Karpas-422 (cell line): ENCODE results near the gene CCSER1. TPM values are rescaled to one million over a fixed set of nuclear protein-coding genes. Genes with fewer than 3 reads are reported as not detected.

Source experiments
- DNase-seq: peaks from one replicate; pipeline ENCODE4 v3.0.0-alpha.2; 2015
- H2AFZ ChIP-seq: fragments of 200-600 bp; sonication (generic); 2 replicates; pipeline ENCODE4 v1.6.1; 2014; ENCODE audit warnings: antibody characterized with exemption, low read length, mixed read lengths
- H3K27ac ChIP-seq: fragments of 200-600 bp; sonication (generic); 2 replicates; pipeline ENCODE4 v1.5.1; 2014; ENCODE audit warnings: mild to moderate bottlenecking, low read length, moderate library complexity
- H3K27me3 ChIP-seq: fragments of 200-600 bp; sonication (generic); 2 replicates; pipeline ENCODE4 v1.6.1; 2014; ENCODE audit warnings: low read length, mixed read lengths
- H3K36me3 ChIP-seq: fragments of 200-600 bp; sonication (generic); 2 replicates; pipeline ENCODE4 v1.6.1; 2014; ENCODE audit warnings: low read length, mixed read lengths; ENCODE audit not compliant: insufficient read depth
- H3K4me1 ChIP-seq: fragments of 200-600 bp; sonication (generic); 2 replicates; pipeline ENCODE4 v1.6.1; 2014; ENCODE audit warnings: mild to moderate bottlenecking, low read length, mixed read lengths
- H3K4me2 ChIP-seq: fragments of 200-600 bp; sonication (generic); 2 replicates; pipeline ENCODE4 v1.6.1; 2014; ENCODE audit warnings: low read length, low read depth, mild to moderate bottlenecking; ENCODE audit not compliant: poor library complexity, severe bottlenecking
- H3K4me3 ChIP-seq: fragments of 200-600 bp; sonication (generic); 2 replicates; pipeline ENCODE4 v1.5.1; 2014; ENCODE audit warnings: mild to moderate bottlenecking, antibody characterized with exemption, low read length, mixed read lengths
- H3K79me2 ChIP-seq: fragments of 200-600 bp; sonication (generic); 2 replicates; pipeline ENCODE4 v1.6.1; 2014; ENCODE audit warnings: mild to moderate bottlenecking, low read length, mixed read lengths
- H3K9ac ChIP-seq: fragments of 200-600 bp; sonication (generic); 2 replicates; pipeline ENCODE4 v1.6.0; 2014; ENCODE audit warnings: low read length
- H3K9me2 ChIP-seq: fragments of 200-600 bp; sonication (generic), shearing (Covaris generic); replicated peaks from 2 replicates; pipeline ENCODE4 v1.6.0; 2014; ENCODE audit warnings: mild to moderate bottlenecking, low read length, moderate library complexity; ENCODE audit not compliant: insufficient read depth
- H3K9me3 ChIP-seq: fragments of 300-700, 200-600 bp; sonication (generic); 2 replicates; pipeline ENCODE4 v1.6.1; 2014; ENCODE audit warnings: low read length, mixed read lengths
- H4K20me1 ChIP-seq: fragments of 200-600 bp; sonication (generic); 2 replicates; pipeline ENCODE4 v1.6.1; 2014; ENCODE audit warnings: mild to moderate bottlenecking, antibody characterized with exemption, low read length, low read depth; ENCODE audit not compliant: insufficient read depth
- total RNA-seq: library from RNA; depleted of rRNA; stranded (reverse); fragments of >200 nt; shearing (Covaris generic); gene quantifications from 2 replicates; pipeline ENCODE4 v1.2.3, GENCODE V29; 2014; ENCODE audit warnings: low replicate concordance

The CCSER1 gene
- total RNA-seq, 1 experiment from 2014 or later: 3.6 TPM

DNA sequence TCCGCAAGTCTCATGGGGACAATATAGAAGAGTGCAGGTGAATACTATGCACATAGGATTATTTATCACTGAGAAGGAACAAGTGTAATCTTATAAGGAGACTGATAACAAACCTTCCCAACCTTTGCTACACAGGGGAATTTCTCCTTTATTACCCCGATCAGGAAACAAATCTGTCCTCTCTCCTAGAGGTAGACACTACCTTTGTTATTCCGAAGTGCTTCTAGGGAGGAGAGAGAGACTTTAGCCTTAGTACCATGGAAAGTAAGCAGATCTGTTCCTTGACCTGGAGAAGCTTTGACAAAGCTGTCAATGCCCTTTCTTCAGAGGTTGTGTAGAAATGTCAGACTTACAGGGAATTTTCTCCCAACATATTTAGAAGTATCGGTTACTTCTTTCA lies 475.5 kb downstream of the CCSER1 start:
- no peak for DNase-seq

DNA sequence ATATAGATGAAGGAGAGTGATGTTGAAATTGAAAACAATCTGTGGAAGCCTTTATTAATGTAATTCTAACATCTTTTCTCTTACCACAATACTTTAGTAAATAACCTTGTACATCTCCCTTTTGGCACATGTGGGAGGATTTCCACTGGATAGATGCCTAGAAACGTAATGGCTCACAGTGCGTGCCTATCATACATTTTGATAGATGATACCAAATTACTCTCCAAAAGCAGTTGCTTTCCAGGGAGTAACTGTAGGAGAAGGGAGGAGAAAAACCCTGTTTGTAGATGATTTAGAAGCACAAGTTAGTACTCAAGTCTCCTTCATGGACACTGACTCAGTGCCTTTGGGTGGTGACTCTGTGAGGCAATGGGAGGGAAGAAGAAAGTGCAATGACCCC lies 476.3 kb downstream of the CCSER1 start:
- no peak for DNase-seq
- H3K4me1 ChIP-seq: no peaks in the 10 kb centered on the region
- no peak overlapping the region for H3K27ac ChIP-seq
- no peaks in the 10 kb centered on the region for H3K79me2 ChIP-seq
- no peaks in the 10 kb centered on the region for H4K20me1 ChIP-seq
- H3K4me2 ChIP-seq: no peak overlapping the region
- H3K9me2 ChIP-seq: no peaks in the 10 kb centered on the region
- H3K36me3 ChIP-seq: no peaks in the 10 kb centered on the region
- H3K4me3 ChIP-seq: no peak overlapping the region
- H3K27me3 ChIP-seq: no peaks in the 10 kb centered on the region
- no peak overlapping the region for H2AFZ ChIP-seq
- no peak overlapping the region for H3K9ac ChIP-seq
- peaks cover 11% of the 10 kb centered on the region for H3K9me3 ChIP-seq

More for the DNA sequence above, 475.5 kb downstream of the CCSER1 start:
- H3K9me2 ChIP-seq: no peaks in the 10 kb centered on the region
- no peaks in the 10 kb centered on the region for H3K36me3 ChIP-seq
- H3K9ac ChIP-seq: no peak overlapping the region
- peaks cover 12% of the 10 kb centered on the region for H3K9me3 ChIP-seq
- no peaks in the 10 kb centered on the region for H3K4me1 ChIP-seq
- no peaks in the 10 kb centered on the region for H3K27me3 ChIP-seq
- H3K4me3 ChIP-seq: no peak overlapping the region
- H3K4me2 ChIP-seq: no peak overlapping the region
- H2AFZ ChIP-seq: no peak overlapping the region
- no peaks in the 10 kb centered on the region for H3K79me2 ChIP-seq
- no peaks in the 10 kb centered on the region for H4K20me1 ChIP-seq
- no peak overlapping the region for H3K27ac ChIP-seq

DNA sequence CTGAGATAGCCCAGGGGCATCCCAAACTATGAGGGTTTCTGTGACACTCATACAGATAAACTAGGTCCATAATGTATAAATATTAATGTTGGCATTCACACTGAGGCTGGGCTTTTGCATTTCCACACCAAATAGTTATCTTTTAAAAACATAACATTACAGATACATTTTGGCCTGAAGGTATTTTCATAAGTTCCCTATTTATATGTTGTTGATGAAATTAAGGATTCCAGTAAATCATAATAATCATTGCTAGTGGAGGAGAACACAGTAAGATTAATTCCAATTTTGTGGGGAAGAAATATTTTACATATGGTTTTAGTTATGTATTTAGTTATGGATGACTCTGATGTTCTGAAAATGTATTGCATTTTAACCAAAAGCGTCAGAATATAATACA lies 479.6 kb downstream of the CCSER1 start:
- Histone ChIP-seq H3K27ac (no peak overlapping the region), H3K36me3 (no peaks in the 10 kb centered on the region), H3K9ac (no peak overlapping the region), H2AFZ (no peak overlapping the region), H4K20me1 (no peaks in the 10 kb centered on the region), H3K9me3 (peaks cover 2% of the 10 kb centered on the region; the same call in 1 of the 2 replicates), H3K79me2 (no peaks in the 10 kb centered on the region), H3K9me2 (no peaks in the 10 kb centered on the region), H3K4me1 (no peaks in the 10 kb centered on the region), H3K27me3 (no peaks in the 10 kb centered on the region), H3K4me3 (no peak overlapping the region), H3K4me2 (no peak overlapping the region)
- DNase-seq: no peak

DNA sequence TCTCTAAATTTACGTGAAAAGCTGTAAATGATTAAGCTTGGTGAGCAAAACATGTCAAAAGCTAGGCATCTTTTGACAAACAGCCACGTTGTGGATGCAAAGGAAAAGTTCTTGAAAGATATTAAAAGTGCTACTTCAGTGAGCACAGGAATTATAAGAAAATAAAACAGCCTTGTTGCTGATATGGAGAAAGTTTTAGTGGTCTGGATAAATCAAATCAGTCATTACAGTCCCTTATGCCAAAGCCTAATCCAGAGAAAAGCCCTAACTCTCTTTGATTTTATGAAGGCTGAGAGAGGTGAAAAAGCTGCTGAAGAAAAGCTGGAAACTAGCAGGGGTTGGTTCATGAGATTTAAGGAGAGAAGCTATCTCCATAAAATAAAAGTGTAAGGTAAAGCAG lies 487.2 kb downstream of the CCSER1 start:
- H3K9me3 ChIP-seq: peaks cover 4% of the 10 kb centered on the region; the same call in 1 of the 2 replicates
- no peaks in the 10 kb centered on the region for H3K4me1 ChIP-seq
- no peak overlapping the region for H3K4me3 ChIP-seq
- H3K27ac ChIP-seq: no peak overlapping the region
- DNase-seq: no peak
- H3K9me2 ChIP-seq: no peaks in the 10 kb centered on the region
- no peaks in the 10 kb centered on the region for H3K27me3 ChIP-seq
- no peaks in the 10 kb centered on the region for H3K36me3 ChIP-seq
- H3K4me2 ChIP-seq: no peak overlapping the region
- H2AFZ ChIP-seq: no peak overlapping the region
- no peak overlapping the region for H3K9ac ChIP-seq
- H3K79me2 ChIP-seq: no peaks in the 10 kb centered on the region
- no peaks in the 10 kb centered on the region for H4K20me1 ChIP-seq

DNA sequence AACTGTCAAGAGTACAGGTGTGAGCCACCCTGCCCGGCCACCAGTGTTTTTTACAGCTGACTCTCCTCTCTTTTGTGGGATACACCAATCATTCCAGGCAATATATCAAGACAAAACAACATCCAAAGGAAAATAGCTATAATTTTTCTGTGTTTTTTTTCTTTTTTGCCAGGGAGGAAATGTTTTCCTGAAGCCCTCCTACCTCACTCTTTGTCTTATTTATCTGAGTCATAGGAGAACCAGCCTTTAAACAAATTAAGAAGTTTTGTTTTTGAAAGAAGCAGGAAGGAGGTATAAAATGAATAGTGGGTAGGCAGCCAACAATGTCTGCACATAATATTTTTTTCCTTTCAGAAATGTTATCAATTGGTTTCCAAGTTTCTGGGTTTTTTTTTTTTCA lies 493.9 kb downstream of the CCSER1 start:
- H2AFZ ChIP-seq: no peak overlapping the region
- no peaks in the 10 kb centered on the region for H3K79me2 ChIP-seq
- H3K4me3 ChIP-seq: no peak overlapping the region
- peaks cover 2% of the 10 kb centered on the region; the same call in 1 of the 2 replicates for H3K9me3 ChIP-seq
- H3K27me3 ChIP-seq: no peaks in the 10 kb centered on the region
- no peaks in the 10 kb centered on the region for H3K4me1 ChIP-seq
- H3K4me2 ChIP-seq: no peak overlapping the region
- H3K9ac ChIP-seq: no peak overlapping the region
- no peaks in the 10 kb centered on the region for H3K36me3 ChIP-seq
- H3K9me2 ChIP-seq: no peaks in the 10 kb centered on the region
- H3K27ac ChIP-seq: no peak overlapping the region
- no peak for DNase-seq
- H4K20me1 ChIP-seq: no peaks in the 10 kb centered on the region

DNA sequence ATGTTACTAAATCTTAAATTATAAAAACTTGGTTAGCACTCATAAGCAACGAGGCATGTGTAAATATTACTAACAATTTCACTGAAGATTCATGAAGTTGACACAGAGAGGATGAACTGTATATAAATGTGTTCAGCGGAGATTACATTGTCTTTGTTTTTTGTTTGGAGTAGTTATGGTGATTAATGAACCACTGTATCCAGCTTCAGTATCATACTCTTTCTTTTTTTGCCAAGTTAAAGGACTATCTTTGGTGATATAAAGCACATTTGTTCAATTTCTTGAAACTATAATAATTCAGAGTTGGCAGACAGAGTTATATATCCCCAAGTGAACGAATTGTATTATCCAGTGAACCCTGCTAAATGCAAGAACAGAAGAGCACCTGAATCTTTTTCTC lies 497.6 kb downstream of the CCSER1 start:
- H2AFZ ChIP-seq: no peak overlapping the region
- no peaks in the 10 kb centered on the region for H3K79me2 ChIP-seq
- no peaks in the 10 kb centered on the region for H4K20me1 ChIP-seq
- no peaks in the 10 kb centered on the region for H3K27me3 ChIP-seq
- H3K9me2 ChIP-seq: no peaks in the 10 kb centered on the region
- peaks cover 3% of the 10 kb centered on the region; the same call in 1 of the 2 replicates for H3K9me3 ChIP-seq
- no peak overlapping the region for H3K4me3 ChIP-seq
- no peaks in the 10 kb centered on the region for H3K4me1 ChIP-seq
- no peak overlapping the region for H3K4me2 ChIP-seq
- no peak overlapping the region for H3K9ac ChIP-seq
- no peak overlapping the region for H3K27ac ChIP-seq
- no peak for DNase-seq
- no peaks in the 10 kb centered on the region for H3K36me3 ChIP-seq

DNA sequence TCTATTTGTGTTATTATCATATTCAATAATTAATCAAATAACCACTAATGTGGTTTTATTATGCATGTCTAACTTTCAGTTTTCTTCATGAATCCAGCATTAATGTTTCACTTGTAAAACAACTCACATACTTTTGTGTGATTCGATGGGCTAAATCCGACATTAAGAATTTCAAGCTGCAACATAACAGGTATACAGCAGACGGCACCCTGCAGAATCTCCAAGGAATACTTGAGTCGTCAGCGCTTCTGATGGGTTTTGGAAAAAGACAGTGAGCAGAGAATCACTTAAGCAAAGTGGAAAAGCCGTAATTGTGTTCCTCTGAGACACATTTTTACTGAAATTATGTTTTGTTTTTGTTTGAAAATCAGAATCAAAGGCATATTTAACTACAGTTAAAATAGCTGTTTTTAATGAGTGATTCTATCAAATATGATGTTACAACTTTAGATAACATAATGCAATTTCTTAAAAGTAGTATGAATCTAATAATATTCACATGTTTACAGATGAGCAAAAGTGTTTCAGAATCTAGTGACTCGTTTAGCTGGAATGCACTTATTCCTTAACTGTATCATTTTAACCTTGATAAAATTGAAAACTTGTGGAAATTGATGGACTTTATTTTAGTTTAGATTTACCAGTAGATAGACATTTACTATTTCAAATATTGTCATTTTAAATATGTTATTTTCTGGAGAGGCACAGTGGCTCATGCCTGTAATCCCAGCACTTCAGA lies 514.8 kb downstream of the CCSER1 start:
- Histone ChIP-seq H3K36me3 (no peaks in the 10 kb centered on the region), H3K9ac (no peak overlapping the region), H4K20me1 (no peaks in the 10 kb centered on the region), H3K4me3 (no peak overlapping the region), H3K4me1 (no peaks in the 10 kb centered on the region), H3K4me2 (no peak overlapping the region), H2AFZ (no peak overlapping the region), H3K79me2 (no peaks in the 10 kb centered on the region), H3K9me3 (no peaks in the 10 kb centered on the region), H3K27me3 (no peaks in the 10 kb centered on the region), H3K27ac (no peak overlapping the region), H3K9me2 (no peaks in the 10 kb centered on the region)
- no peak for DNase-seq

DNA sequence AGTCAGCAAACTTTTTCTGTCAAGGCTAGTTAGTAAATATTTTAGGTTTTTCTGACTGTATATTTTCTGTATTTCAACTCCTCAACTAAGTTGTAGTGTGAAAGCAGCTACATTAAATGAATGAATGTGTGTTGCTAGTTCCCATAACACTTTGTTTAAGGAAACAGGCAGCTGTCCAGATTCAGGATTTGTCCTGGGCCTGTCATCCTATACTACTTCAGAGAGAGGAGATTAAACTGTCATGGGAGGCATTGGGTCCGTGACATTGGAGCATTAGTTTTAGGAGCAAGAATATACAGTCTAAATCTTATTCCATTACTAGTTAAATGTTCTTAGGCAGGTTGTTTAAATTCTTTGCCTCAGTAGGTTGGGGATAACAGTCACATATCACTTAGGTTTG lies 516.0 kb downstream of the CCSER1 start:
- Histone ChIP-seq H3K27me3 (no peaks in the 10 kb centered on the region), H3K9me2 (no peaks in the 10 kb centered on the region), H3K4me1 (no peaks in the 10 kb centered on the region), H3K79me2 (no peaks in the 10 kb centered on the region), H3K27ac (no peak overlapping the region), H3K4me3 (no peak overlapping the region), H2AFZ (no peak overlapping the region), H3K4me2 (no peak overlapping the region), H3K9me3 (no peaks in the 10 kb centered on the region), H4K20me1 (no peaks in the 10 kb centered on the region), H3K9ac (no peak overlapping the region), H3K36me3 (no peaks in the 10 kb centered on the region)
- no peak for DNase-seq
